HepG2 (cell line): Measurements from ENCODE around the gene LYPLA2. TPM values are rescaled to one million over a fixed set of nuclear protein-coding genes. Genes with fewer than 3 reads are reported as not detected.

ENCODE experiments used
- EZH2 ChIP-seq: conservative IDR thresholded peaks from 2 replicates; pipeline ENCODE4 v1.6.1; 2012; ENCODE audit warnings: mild to moderate bottlenecking, low read depth, low read length, moderate library complexity
- FUBP1 ChIP-seq: sonication (generic); formaldehyde crosslinking; IDR thresholded peaks from 2 replicates; pipeline ENCODE4 v1.5.1; 2020; ENCODE audit warnings: missing genetic modification reagents, mild to moderate bottlenecking, borderline replicate concordance
- GPN1 ChIP-seq: sonication (generic); formaldehyde crosslinking; IDR thresholded peaks from 2 replicates; pipeline ENCODE4 v1.5.1; 2020; ENCODE audit warnings: missing genetic modification reagents, borderline replicate concordance
- KAT7 ChIP-seq: IDR thresholded peaks from 2 replicates; pipeline ENCODE4 v1.6.1; 2018; ENCODE audit warnings: borderline replicate concordance, missing compliant biosample characterization
- RELA ChIP-seq: sonication (generic); formaldehyde crosslinking; IDR thresholded peaks from 2 replicates; pipeline ENCODE4 v1.4.0; 2020; ENCODE audit warnings: missing genetic modification reagents
- SNAI1 ChIP-seq: sonication (generic); formaldehyde crosslinking; IDR thresholded peaks from 2 replicates; pipeline ENCODE4 v1.5.0; 2020; ENCODE audit warnings: mild to moderate bottlenecking, missing genetic modification reagents, borderline replicate concordance
- ZNF552 ChIP-seq: sonication (generic); formaldehyde crosslinking; IDR thresholded peaks from 2 replicates; pipeline ENCODE4 v1.9.0; 2022; ENCODE audit warnings: missing genetic modification reagents, mild to moderate bottlenecking, borderline replicate concordance
- ZSCAN22 ChIP-seq: sonication (generic); formaldehyde crosslinking; IDR thresholded peaks from 2 replicates; pipeline ENCODE4 v1.4.0; 2020; ENCODE audit warnings: mild to moderate bottlenecking, missing genetic modification reagents
- polyA plus RNA-seq, 8 experiments: library from polyadenylated mRNA; depleted of rRNA in 3 of 8; stranded (reverse) in 7 of 8; unstranded in 1 of 8; fragments of >200 nt; fragmentation: Illumina TruSeq in 4 of 8; extraction: Trizol in 4 of 8; gene quantifications; 2 replicates each; pipeline versions ENCODE4 v1.2.1 to v1.2.3, GENCODE V29; 2011 to 2016; ENCODE audit warnings: low read depth in 4 of 8, missing spikeins in 1 of 8, mixed read lengths in 1 of 8; ENCODE audit not compliant: insufficient read depth in 1 of 8
- total RNA-seq, 5 experiments: library from RNA; depleted of rRNA; stranded (reverse); fragments of >200 nt; fragmentation: Illumina TruSeq; extraction: Trizol; gene quantifications; 2 replicates each; pipeline ENCODE4 v1.2.3, GENCODE V29; 2016; ENCODE audit warnings: low read depth in 1 of 5
- TF ChIP-seq, protein P1 (sequence below): sonication (generic); formaldehyde crosslinking; IDR thresholded peaks from one replicate; pipeline ENCODE4 v1.5.1; 2020; ENCODE audit warnings: mild to moderate bottlenecking, missing genetic modification reagents; ENCODE audit errors: not compliant biosample characterization
- TF ChIP-seq, protein P2 (sequence below): sonication (generic); formaldehyde crosslinking; IDR thresholded peaks from 2 replicates; pipeline ENCODE4 v1.8.1; 2023; ENCODE audit warnings: mild to moderate bottlenecking, moderate library complexity, missing genetic modification reagents
- TF ChIP-seq, protein P3 (sequence below): sonication (generic); formaldehyde crosslinking; IDR thresholded peaks from 2 replicates; pipeline ENCODE4 v1.4.0; 2020; ENCODE audit warnings: mild to moderate bottlenecking, missing genetic modification reagents
- TF ChIP-seq, protein P4 (sequence below): sonication (generic); formaldehyde crosslinking; IDR thresholded peaks from 2 replicates; pipeline ENCODE4 v1.5.0; 2020; ENCODE audit warnings: missing genetic modification reagents, mild to moderate bottlenecking, borderline replicate concordance
- TF ChIP-seq, protein P5 (sequence below): IDR thresholded peaks from 2 replicates; pipeline ENCODE4 v1.6.1; 2016; ENCODE audit warnings: mild to moderate bottlenecking, missing biosample characterization, missing genetic modification reagents

The LYPLA2 gene
- total and polyA plus RNA-seq, 2 of the 13 experiments (the other 11 are each of a cell fraction or from before 2014, with no cell fraction given), result 72.1 to 73.2 TPM

DNA sequence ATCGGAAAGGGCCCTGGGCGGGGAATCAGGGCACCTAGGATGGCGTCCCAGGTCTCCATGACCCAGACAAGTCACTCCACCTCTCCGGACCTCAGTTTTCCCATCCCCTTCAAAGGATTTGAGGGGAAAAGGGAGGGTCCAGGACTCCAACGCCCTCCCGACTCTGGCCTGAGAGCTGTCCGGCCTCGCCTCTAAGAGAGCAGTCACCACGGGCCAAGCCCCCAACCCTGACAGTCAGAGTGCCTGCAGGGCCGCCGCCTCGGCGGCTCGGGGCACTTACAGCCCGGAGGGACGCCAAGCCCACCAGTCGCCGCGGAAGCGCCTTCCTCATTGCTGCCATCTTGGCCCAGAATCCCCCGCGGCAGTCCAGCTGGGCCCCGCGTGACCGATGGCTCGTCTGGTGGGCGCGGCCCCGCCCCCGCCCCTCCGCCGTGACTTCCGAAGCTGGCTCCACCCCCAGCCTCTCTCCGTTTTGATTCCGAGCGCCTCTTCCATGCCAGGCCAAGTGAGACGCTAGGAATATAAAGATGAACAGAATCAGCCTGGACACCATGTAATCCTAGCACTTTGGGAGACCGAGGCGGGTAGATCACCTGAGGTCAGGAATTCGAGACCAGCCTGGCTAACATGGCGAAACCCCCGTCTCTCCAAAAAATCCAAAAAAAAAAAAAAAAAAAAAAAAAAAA, 34.3 kb downstream of the LYPLA2 start, which contains the start of gene HMGCL (continued):
- TF ChIP-seq, protein P1, sequence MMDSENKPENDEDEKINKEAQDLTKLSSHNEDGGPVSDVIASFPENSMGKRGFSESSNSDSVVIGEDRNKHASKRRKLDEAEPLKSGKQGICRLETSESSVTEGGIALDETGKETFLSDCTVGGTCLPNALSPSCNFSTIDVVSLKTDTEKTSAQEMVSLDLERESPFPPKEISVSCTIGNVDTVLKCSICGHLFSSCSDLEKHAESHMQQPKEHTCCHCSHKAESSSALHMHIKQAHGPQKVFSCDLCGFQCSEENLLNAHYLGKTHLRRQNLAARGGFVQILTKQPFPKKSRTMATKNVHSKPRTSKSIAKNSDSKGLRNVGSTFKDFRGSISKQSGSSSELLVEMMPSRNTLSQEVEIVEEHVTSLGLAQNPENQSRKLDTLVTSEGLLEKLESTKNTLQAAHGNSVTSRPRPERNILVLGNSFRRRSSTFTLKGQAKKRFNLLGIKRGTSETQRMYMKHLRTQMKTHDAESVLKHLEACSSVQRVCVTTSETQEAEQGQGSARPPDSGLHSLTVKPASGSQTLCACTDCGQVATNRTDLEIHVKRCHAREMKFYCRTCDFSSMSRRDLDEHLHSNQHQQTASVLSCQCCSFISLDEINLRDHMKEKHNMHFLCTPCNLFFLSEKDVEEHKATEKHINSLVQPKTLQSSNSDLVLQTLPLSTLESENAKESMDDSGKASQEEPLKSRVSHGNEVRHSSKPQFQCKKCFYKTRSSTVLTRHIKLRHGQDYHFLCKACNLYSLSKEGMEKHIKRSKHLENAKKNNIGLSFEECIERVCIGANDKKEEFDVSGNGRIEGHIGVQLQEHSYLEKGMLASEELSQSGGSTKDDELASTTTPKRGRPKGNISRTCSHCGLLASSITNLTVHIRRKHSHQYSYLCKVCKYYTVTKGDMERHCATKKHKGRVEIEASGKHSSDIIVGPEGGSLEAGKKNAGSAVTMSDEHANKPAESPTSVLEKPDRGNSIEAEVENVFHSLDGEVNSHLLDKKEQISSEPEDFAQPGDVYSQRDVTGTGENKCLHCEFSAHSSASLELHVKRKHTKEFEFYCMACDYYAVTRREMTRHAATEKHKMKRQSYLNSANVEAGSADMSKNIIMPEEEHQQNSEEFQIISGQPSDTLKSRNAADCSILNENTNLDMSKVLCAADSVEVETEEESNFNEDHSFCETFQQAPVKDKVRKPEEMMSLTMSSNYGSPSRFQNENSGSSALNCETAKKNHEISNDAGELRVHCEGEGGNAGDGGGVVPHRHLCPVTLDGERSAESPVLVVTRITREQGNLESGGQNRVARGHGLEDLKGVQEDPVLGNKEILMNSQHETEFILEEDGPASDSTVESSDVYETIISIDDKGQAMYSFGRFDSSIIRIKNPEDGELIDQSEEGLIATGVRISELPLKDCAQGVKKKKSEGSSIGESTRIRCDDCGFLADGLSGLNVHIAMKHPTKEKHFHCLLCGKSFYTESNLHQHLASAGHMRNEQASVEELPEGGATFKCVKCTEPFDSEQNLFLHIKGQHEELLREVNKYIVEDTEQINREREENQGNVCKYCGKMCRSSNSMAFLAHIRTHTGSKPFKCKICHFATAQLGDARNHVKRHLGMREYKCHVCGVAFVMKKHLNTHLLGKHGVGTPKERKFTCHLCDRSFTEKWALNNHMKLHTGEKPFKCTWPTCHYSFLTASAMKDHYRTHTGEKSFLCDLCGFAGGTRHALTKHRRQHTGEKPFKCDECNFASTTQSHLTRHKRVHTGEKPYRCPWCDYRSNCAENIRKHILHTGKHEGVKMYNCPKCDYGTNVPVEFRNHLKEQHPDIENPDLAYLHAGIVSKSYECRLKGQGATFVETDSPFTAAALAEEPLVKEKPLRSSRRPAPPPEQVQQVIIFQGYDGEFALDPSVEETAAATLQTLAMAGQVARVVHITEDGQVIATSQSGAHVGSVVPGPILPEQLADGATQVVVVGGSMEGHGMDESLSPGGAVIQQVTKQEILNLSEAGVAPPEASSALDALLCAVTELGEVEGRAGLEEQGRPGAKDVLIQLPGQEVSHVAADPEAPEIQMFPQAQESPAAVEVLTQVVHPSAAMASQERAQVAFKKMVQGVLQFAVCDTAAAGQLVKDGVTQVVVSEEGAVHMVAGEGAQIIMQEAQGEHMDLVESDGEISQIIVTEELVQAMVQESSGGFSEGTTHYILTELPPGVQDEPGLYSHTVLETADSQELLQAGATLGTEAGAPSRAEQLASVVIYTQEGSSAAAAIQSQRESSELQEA (CRISPR knock-in tag), result peak; percentile 61
- TF ChIP-seq EZH2, result no peak
- no peak for TF ChIP-seq ZSCAN22 (CRISPR knock-in tag)
- TF ChIP-seq, protein P2, sequence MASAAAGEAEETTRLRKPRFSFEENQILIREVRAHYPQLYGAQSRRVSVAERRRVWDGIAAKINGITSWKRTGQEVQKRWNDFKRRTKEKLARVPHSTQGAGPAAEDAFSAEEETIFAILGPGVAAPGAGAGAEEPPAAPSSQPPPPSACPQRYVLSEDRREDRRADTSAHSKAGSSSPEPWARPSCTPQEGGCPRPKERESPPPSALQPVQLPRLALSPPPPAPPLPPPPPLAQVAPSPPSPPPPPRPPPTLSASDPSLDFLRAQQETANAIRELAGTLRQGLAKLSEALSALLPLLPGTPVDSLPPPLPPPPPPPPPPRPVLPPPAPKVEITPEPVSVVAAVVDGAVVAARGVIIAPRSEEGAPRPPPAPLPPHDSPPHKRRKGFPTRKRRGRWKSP (CRISPR knock-in tag), result peak; percentile 54; the same call in 1 of the 2 replicates
- TF ChIP-seq GPN1, result no peak
- TF ChIP-seq, protein P3, sequence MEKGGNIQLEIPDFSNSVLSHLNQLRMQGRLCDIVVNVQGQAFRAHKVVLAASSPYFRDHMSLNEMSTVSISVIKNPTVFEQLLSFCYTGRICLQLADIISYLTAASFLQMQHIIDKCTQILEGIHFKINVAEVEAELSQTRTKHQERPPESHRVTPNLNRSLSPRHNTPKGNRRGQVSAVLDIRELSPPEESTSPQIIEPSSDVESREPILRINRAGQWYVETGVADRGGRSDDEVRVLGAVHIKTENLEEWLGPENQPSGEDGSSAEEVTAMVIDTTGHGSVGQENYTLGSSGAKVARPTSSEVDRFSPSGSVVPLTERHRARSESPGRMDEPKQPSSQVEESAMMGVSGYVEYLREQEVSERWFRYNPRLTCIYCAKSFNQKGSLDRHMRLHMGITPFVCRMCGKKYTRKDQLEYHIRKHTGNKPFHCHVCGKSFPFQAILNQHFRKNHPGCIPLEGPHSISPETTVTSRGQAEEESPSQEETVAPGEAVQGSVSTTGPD, result no peak
- peak; percentile 63; the same call in 1 of the 2 replicates for TF ChIP-seq KAT7 (CRISPR knock-in tag)
- TF ChIP-seq SNAI1 (CRISPR knock-in tag), result peak; percentile 55; the same call in 1 of the 2 replicates
- peak; percentile 78; the same call in 1 of the 2 replicates for TF ChIP-seq RELA
- no peak for TF ChIP-seq FUBP1
- TF ChIP-seq, protein P4, sequence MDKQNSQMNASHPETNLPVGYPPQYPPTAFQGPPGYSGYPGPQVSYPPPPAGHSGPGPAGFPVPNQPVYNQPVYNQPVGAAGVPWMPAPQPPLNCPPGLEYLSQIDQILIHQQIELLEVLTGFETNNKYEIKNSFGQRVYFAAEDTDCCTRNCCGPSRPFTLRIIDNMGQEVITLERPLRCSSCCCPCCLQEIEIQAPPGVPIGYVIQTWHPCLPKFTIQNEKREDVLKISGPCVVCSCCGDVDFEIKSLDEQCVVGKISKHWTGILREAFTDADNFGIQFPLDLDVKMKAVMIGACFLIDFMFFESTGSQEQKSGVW (CRISPR knock-in tag), result no peak
- peak; percentile 82; the same call in 1 of the 2 replicates for TF ChIP-seq ZNF552 (CRISPR knock-in tag)
- TF ChIP-seq, protein P5, sequence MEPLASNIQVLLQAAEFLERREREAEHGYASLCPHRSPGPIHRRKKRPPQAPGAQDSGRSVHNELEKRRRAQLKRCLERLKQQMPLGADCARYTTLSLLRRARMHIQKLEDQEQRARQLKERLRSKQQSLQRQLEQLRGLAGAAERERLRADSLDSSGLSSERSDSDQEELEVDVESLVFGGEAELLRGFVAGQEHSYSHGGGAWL (CRISPR knock-in tag), result peak; percentile 80; the same call in 1 of the 2 replicates
